Hair follicular keratinocyte (primary cell): ENCODE measurements around the gene DHRS13. TPM values are rescaled to one million over a fixed set of nuclear protein-coding genes. Genes with fewer than 3 reads are reported as not detected.

Experiments
- total RNA-seq: library from RNA; depleted of rRNA; stranded (reverse); fragments of >200 nt; gene quantifications from 2 replicates; pipeline ENCODE4 v1.2.3, GENCODE V29; 2015

DHRS13 gene, protein sequence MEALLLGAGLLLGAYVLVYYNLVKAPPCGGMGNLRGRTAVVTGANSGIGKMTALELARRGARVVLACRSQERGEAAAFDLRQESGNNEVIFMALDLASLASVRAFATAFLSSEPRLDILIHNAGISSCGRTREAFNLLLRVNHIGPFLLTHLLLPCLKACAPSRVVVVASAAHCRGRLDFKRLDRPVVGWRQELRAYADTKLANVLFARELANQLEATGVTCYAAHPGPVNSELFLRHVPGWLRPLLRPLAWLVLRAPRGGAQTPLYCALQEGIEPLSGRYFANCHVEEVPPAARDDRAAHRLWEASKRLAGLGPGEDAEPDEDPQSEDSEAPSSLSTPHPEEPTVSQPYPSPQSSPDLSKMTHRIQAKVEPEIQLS
- total RNA-seq = 7.7 and 12.0 TPM in 2 replicates

DNA sequence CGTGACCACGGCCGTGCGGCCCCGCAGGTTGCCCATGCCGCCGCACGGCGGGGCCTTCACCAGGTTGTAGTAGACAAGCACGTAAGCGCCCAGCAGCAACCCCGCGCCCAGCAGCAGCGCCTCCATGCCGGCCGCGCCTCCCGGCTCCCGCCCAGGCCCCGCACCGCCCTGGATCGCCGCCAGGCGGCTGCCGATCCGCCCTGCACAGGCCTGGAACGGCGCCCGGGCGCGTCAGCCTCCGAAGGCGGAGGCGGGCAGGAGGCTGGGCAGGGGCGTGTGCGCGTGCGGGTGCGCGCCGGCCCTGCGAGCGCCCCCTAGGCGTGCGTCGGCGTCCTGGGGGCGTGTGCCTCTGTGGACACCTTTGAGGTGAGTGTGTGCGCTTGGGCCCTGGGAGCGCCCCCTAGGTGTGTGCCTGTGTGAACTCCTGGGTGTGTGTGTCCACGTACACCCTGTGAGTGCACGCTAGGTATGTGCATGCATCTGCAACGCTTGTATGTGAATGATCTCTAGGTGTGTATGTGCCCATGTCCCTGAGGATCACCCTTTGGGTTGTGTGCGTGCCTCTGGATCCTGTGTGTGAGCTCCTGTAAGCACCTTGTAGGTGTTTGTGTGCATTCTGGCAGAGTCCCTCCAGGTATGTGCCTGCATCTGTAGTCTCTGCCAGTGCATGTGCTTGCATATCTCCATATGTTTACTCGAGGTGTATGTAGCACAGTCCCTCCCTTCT lies at the start of gene DHRS13:
Gene DHRS13 (minus strand): TSS at position 261 of the 727 bp plus-strand sequence. CDS start 135 bp downstream, at position 126.

DNA sequence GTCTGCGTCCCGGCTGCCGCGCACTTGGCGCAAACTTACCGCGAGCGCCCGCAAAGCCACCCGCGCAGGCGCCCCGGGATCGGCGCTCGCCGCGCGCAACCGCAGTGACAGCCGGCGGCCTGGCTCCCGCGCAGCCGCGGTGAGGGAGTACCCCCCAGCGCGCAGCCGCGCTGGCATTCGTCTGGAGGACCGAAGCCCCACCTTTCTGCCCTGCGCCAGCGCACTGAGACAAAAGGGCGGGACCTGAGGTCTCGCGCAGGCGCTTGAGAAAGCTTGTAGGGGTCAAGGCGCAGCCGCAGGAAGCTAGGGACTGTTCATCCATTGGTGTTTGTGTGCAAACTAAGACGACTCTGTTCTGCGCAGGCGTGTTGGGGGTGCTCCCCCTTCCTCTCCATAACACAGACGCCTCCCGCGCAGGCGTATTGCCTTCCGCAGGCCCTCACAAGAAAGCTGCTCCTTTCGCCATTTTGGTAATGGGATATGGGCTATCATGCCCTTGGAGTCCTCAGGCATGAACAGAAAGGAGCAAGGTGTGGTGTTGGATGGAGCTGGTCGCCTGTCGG lies 48.6 kb upstream of the DHRS13 start, which contains the start of gene PHF12:
Gene PHF12 (minus strand): TSS at position 91 of the 563 bp plus-strand sequence. CDS start 558 bp downstream, outside the sequence.

DNA sequence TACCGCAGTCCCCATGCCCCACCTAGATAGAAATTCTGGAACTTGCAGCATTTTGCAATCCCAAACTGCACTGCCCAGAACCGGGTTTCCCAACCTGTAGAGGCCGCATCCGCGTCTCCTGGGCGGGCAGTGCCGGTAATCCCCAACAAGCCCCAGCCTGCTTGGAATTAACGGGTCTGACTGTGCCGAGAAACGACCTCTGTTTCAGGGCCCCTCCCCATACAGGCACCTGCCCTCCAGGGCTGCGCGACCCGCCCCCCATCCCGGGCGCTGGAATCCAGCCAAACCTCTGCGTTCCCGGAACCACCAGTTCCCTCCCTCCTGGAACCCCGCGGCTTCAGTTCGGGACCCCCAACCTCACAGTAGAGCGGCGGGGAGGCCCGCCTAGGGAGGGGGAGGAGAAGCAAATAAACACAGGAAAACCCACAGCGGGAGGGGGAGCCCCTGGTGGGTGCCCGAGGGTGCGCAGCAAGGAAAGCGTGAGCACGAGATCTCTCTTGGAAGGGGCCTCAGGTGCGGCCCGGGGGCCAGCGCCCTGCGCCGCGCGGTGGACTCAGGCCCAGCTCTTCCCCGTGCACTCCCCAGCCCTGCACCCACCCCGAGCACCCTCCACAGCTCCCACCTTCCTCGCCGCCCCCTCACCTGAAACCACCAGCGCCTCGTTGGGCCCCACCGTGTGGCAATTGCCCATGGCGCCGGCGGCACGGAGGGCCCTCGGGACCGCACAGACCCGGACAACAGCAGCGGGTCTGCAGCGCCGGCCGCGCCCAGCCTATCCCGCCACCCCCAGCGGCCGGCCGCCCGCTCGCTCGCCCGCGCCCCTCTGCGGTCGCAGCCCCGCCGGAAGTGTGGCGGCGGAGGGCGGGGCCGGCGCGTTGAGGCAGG lies 5.8 kb downstream of the DHRS13 start, which contains the start of gene FLOT2:
Gene FLOT2 (minus strand): TSS at position 850 of the 885 bp plus-strand sequence. CDS start 159 bp downstream, at position 691.

DNA sequence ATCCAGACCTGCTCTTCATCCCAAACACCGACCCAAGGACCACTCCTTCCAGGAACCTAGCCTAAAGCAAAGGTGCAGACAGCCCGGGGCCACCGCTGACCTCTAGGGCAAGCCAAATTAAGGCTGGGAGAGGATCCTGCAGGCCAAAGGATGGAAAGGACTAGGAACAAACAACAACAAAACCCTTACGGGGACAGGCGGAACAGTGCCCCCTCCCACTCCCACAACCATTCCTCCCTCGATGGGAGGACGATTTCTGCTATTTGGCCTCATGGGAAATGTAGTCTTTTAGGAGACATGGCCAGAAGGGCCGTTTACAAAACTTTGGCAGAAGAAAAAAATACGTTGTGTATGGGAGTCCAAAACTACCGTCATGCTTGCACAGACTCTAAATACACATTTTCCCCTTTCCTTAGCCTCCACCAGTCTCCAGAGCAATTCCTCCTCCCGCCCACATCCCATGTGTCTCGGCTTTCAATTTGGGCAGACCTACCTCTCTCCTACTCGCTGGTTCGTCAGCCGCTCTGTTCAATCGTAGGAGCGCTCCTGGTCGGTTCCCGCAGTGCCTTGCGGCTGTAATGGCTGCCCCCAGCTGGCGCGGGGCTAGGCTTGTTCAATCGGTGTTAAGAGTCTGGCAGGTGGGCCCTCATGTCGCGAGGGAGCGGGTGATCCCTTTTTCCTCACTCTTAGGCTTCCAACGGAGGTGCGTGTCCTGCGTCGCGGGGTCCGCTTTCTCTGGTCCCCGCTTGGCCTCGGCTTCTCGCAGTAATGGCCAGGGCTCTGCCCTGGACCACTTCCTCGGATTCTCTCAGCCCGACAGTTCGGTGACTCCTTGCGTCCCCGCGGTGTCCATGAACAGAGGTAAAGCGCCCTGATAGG lies 48.2 kb downstream of the DHRS13 start, which contains the start of gene ERAL1:
Gene ERAL1 (plus strand): TSS at position 560 of the 879 bp plus-strand sequence. CDS start 19 bp downstream, at position 579.

Other genes starting within 250 kb of the DHRS13 start
- gene SDF2, start 241.2 kb downstream of the DHRS13 start, total RNA-seq = 36.5 and 43.7 TPM in 2 replicates
- 16.2 and 19.1 TPM in 2 replicates for gene SUPT6H, start 240.9 kb downstream of the DHRS13 start, total RNA-seq
- 1.3 TPM in 1 of 2 replicates, not detected in the other for gene PROCA1, start 191.2 kb downstream of the DHRS13 start, total RNA-seq
- gene RAB34, start 185.2 kb downstream of the DHRS13 start, total RNA-seq = 224 and 238 TPM in 2 replicates
- 987 and 1,126 TPM in 2 replicates for gene RPL23A, start 183.1 kb downstream of the DHRS13 start, total RNA-seq
- 9.4 and 20.7 TPM in 2 replicates for gene TLCD1, start 176.8 kb downstream of the DHRS13 start, total RNA-seq
- gene NEK8, start 174.3 kb downstream of the DHRS13 start, total RNA-seq = 0.76 and 3.2 TPM in 2 replicates
- 60.8 and 82.5 TPM in 2 replicates for gene TRAF4, start 159.1 kb downstream of the DHRS13 start, total RNA-seq
- gene FAM222B, start 60.3 kb downstream of the DHRS13 start, total RNA-seq = 8.7 and 9.3 TPM in 2 replicates
- gene ERAL1, start 48.1 kb downstream of the DHRS13 start, total RNA-seq = 43.0 and 78.7 TPM in 2 replicates
- 94.7 and 97.4 TPM in 2 replicates for gene FLOT2, start 5.3 kb downstream of the DHRS13 start, total RNA-seq
- gene PHF12, start 48.4 kb upstream of the DHRS13 start, total RNA-seq = 7.8 and 14.0 TPM in 2 replicates
- not detected in 2 replicates for gene SEZ6, start 103.0 kb upstream of the DHRS13 start, total RNA-seq
- 0.23 and 0.39 TPM in 2 replicates for gene PIPOX, start 140.1 kb upstream of the DHRS13 start, total RNA-seq